IMR-90 (cell line): Measurements from ENCODE around the gene DUOX1. TPM values are rescaled to one million over a fixed set of nuclear protein-coding genes. Genes with fewer than 3 reads are reported as not detected.

Experiments
- ATAC-seq: fragments of 200-7000 bp; cut with Tn5 transposase; 2 replicates; pipeline ENCODE4 v1.9.1; 2020; ENCODE audit warnings: low read depth, mild to moderate bottlenecking, moderate library complexity
- BruUV-seq: library from RNA; stranded (reverse); fragments of 400-500 nt; replicated peaks from 2 replicates; lab custom pipeline; 2021; lab: Mats Ljungman, UMichigan
- CTCF ChIA-PET: fragments of 300-600 bp; formaldehyde crosslinking; extraction: SDS; loops from one replicate; lab custom pipeline; 2021; ENCODE audit warnings: antibody characterized with exemption; lab: Yijun Ruan, JAX
- POLR2A ChIA-PET: fragments of 300-600 bp; sonication (Branson Sonifier 250); formaldehyde crosslinking; loops from one replicate; lab custom pipeline; 2022; ENCODE audit warnings: antibody characterized with exemption; ENCODE audit not compliant: unreplicated experiment; lab: Charles Lee
- DNase-seq: peaks from one replicate; pipeline ENCODE4 v3.0.0; 2013
- H2AFZ ChIP-seq: replicated peaks from 2 replicates; pipeline ENCODE3; 2013; ENCODE audit warnings: low read length, mild to moderate bottlenecking; ENCODE audit not compliant: poor library complexity
- H2AK5ac ChIP-seq: 2 replicates; pipeline ENCODE4 v1.6.1; 2013; ENCODE audit warnings: low read depth, low read length, inconsistent platforms
- H2AK9ac ChIP-seq: replicated peaks from 2 replicates; pipeline ENCODE3; 2013; ENCODE audit warnings: mild to moderate bottlenecking, low read depth, low read length, moderate library complexity; ENCODE audit not compliant: poor library complexity
- H2BK120ac ChIP-seq: 2 replicates; pipeline ENCODE4 v1.6.1; 2013; ENCODE audit warnings: low read depth, low read length, inconsistent platforms
- H2BK15ac ChIP-seq: 3 replicates; pipeline ENCODE4 v1.6.1; 2013; ENCODE audit warnings: low read depth, low read length, inconsistent platforms
- H2BK20ac ChIP-seq: 2 replicates; pipeline ENCODE4 v1.6.1; 2013; ENCODE audit warnings: low read depth, mild to moderate bottlenecking, inconsistent platforms, low read length, moderate library complexity
- H2BK5ac ChIP-seq: 2 replicates; pipeline ENCODE4 v1.6.1; 2013; ENCODE audit warnings: mild to moderate bottlenecking, low read depth, low read length, inconsistent platforms; ENCODE audit not compliant: poor library complexity, severe bottlenecking
- H3K14ac ChIP-seq: replicated peaks from 2 replicates; pipeline ENCODE4 v1.6.1; 2013; ENCODE audit warnings: low read depth, low read length, inconsistent platforms
- H3K18ac ChIP-seq: 2 replicates; pipeline ENCODE4 v1.6.1; 2013; ENCODE audit warnings: low read depth, low read length, control low read depth
- H3K23ac ChIP-seq: 2 replicates; pipeline ENCODE4 v1.6.1; 2013; ENCODE audit warnings: low read depth, low read length, inconsistent platforms
- H3K27ac ChIP-seq: 2 replicates; pipeline ENCODE4 v1.5.1; 2013; ENCODE audit warnings: mild to moderate bottlenecking, control low read depth, low read length; ENCODE audit not compliant: insufficient read depth
- H3K27me3 ChIP-seq: 2 replicates; pipeline ENCODE4 v1.6.1; 2013; ENCODE audit warnings: low read length; ENCODE audit not compliant: control insufficient read depth, insufficient read depth
- H3K36me3 ChIP-seq: 2 replicates; pipeline ENCODE4 v1.6.1; 2013; ENCODE audit warnings: low read length, mixed read lengths; ENCODE audit not compliant: control insufficient read depth, insufficient read depth
- H3K4ac ChIP-seq: 2 replicates; pipeline ENCODE4 v1.6.1; 2013; ENCODE audit warnings: low read depth, low read length, inconsistent platforms
- H3K4me1 ChIP-seq: 2 replicates; pipeline ENCODE4 v1.6.1; 2013; ENCODE audit warnings: low read length, mixed read lengths; ENCODE audit not compliant: control insufficient read depth, insufficient read depth
- H3K4me2 ChIP-seq: 2 replicates; pipeline ENCODE4 v1.6.1; 2013; ENCODE audit warnings: low read depth, mild to moderate bottlenecking, control low read depth, low read length, moderate library complexity
- H3K4me3 ChIP-seq: 2 replicates; pipeline ENCODE4 v1.5.1; 2013; ENCODE audit warnings: low read depth, mild to moderate bottlenecking, control low read depth, low read length, moderate library complexity; ENCODE audit not compliant: insufficient read depth
- H3K56ac ChIP-seq: 2 replicates; pipeline ENCODE4 v1.6.1; 2013; ENCODE audit warnings: low read length, inconsistent platforms; ENCODE audit not compliant: insufficient read depth; ENCODE audit errors: extremely low read depth
- H3K79me1 ChIP-seq, 2 experiments: 2 replicates each; pipeline ENCODE4 v1.6.1; 2013; ENCODE audit warnings: low read length in 2 of 2, inconsistent platforms in 1 of 2, low read depth in 1 of 2
- H3K9ac ChIP-seq: 2 replicates; pipeline ENCODE4 v1.6.1; 2013; ENCODE audit warnings: low read depth, low read length, control low read depth
- H3K9me1 ChIP-seq: 2 replicates; pipeline ENCODE4 v1.6.1; 2013; ENCODE audit warnings: low read length, inconsistent platforms; ENCODE audit not compliant: insufficient read depth
- H3K9me3 ChIP-seq: 2 replicates; pipeline ENCODE4 v1.6.1; 2013; ENCODE audit warnings: low read length; ENCODE audit not compliant: control insufficient read depth, insufficient read depth
- H4K20me1 ChIP-seq: 2 replicates; pipeline ENCODE4 v1.6.1; 2013; ENCODE audit warnings: low read length, inconsistent platforms; ENCODE audit not compliant: insufficient read depth
- H4K5ac ChIP-seq: 2 replicates; pipeline ENCODE4 v1.6.1; 2013; ENCODE audit warnings: mild to moderate bottlenecking, low read depth, low read length, control low read depth
- H4K8ac ChIP-seq, 2 experiments: 2 replicates each; pipeline ENCODE4 v1.6.1; 2013; ENCODE audit warnings: low read depth in 2 of 2, low read length in 2 of 2, control low read depth in 1 of 2, inconsistent platforms in 1 of 2
- H4K91ac ChIP-seq: 2 replicates; pipeline ENCODE4 v1.6.1; 2013; ENCODE audit warnings: low read depth, low read length, inconsistent platforms; ENCODE audit not compliant: insufficient read depth
- CEBPB ChIP-seq: IDR thresholded peaks from 2 replicates; pipeline ENCODE4 v1.6.1; 2012; ENCODE audit warnings: low read depth, low read length, improper control_type of control experiment
- CHD1 ChIP-seq: IDR thresholded peaks from 2 replicates; pipeline ENCODE4 v1.6.1; 2012; ENCODE audit warnings: low read depth, low read length, improper control_type of control experiment
- CTCF ChIP-seq: conservative IDR thresholded peaks from 2 replicates; pipeline ENCODE4 v1.5.1; 2012; ENCODE audit warnings: mild to moderate bottlenecking, low read depth, low read length, improper control_type of control experiment
- MAFK ChIP-seq: IDR thresholded peaks from 2 replicates; pipeline ENCODE4 v1.6.1; 2012; ENCODE audit warnings: low read depth, low read length, improper control_type of control experiment
- MAZ ChIP-seq: IDR thresholded peaks from 2 replicates; pipeline ENCODE4 v1.6.1; 2012; ENCODE audit warnings: low read depth, mild to moderate bottlenecking, low read length, improper control_type of control experiment, moderate library complexity, borderline replicate concordance
- NFE2L2 ChIP-seq: fragments of 150-350 bp; IDR thresholded peaks from 2 replicates; pipeline ENCODE4 v1.6.1; 2016; ENCODE audit warnings: low read depth, mild to moderate bottlenecking, low read length
- RAD21 ChIP-seq: IDR thresholded peaks from 2 replicates; pipeline ENCODE4 v1.6.1; 2012; ENCODE audit warnings: low read length, improper control_type of control experiment
- USF2 ChIP-seq: fragments of 150-350 bp; IDR thresholded peaks from 2 replicates; pipeline ENCODE4 v1.6.1; 2017; ENCODE audit warnings: mild to moderate bottlenecking, antibody characterized with exemption, low read length, low read depth
- WGBS, 2 experiments: methylation state at CpG; one replicate each; pipeline versions ENCODE4 v1.1.5 to v1.1.7; 2013; ENCODE audit warnings: missing lambda C conversion rate in 2 of 2; ENCODE audit not compliant: insufficient read length in 1 of 2; ENCODE audit errors: extremely low coverage in 2 of 2; 5-methylcytosine and 5-hydroxymethylcytosine counted together
- dilution Hi-C: fragments of 300-500 bp; cut with HindIII; formaldehyde crosslinking; loops from one replicate; pipeline ENCODE4 v1.14.3; 2018; ENCODE audit warnings: low sequenced_read_pairs; ENCODE audit not compliant: unreplicated experiment
- in situ Hi-C: fragments of 300-500 bp; cut with MboI; formaldehyde crosslinking; loops from 3 replicates; pipeline ENCODE4 v1.14.3; 2019; ENCODE audit warnings: low sequenced_read_pairs, inconsistent platforms, mixed read lengths
- intact Hi-C: fragments of 100-400 bp; cut with micrococcal nuclease; formaldehyde crosslinking; loops from 2 replicates; pipeline ENCODE4 v1.10.0; 2022
- polyA plus RNA-seq, 3 experiments: library from polyadenylated mRNA; depleted of rRNA; stranded (reverse); fragments of >200 nt; gene quantifications; 2 replicates each; pipeline ENCODE4 v1.2.3, GENCODE V29; 2012; ENCODE audit warnings: low replicate concordance in 1 of 3
- total RNA-seq: library from RNA; depleted of rRNA; stranded (reverse); fragments of >200 nt; gene quantifications from 2 replicates; pipeline ENCODE4 v1.2.3, GENCODE V29; 2012

Gene DUOX1
- total and polyA plus RNA-seq, 2 of the 4 experiments (the other 2 are of a cell fraction) = not detected

GRCh38 chr15:45166834-45167630 lies 37.2 kb downstream of the DUOX1 start (continued):
- no peak for TF ChIP-seq NFE2L2
- no peak for TF ChIP-seq MAFK
- TF ChIP-seq MAZ = peak; percentile 71; the same call in 1 of the 2 replicates

GRCh38 chr15:45167631-45168205 lies 37.9 kb downstream of the DUOX1 start:
- peak overlapping the region; percentile 82 for H2AK5ac ChIP-seq
- H3K27ac ChIP-seq = peak overlapping the region; percentile 91; the same call in 1 of the 2 replicates
- peak overlapping the region; percentile 21 for H3K4me2 ChIP-seq
- no peak overlapping the region for H2BK120ac ChIP-seq
- no peak overlapping the region for H2BK5ac ChIP-seq
- dilution Hi-C loops = no loop called here
- no peak overlapping the region for H3K56ac ChIP-seq
- H2BK15ac ChIP-seq = no peak overlapping the region
- peak overlapping the region; percentile 87 for H3K4ac ChIP-seq
- no peaks in the 10 kb centered on the region for H3K9me3 ChIP-seq
- H3K9ac ChIP-seq = peak overlapping the region; percentile 4; the same call in 1 of the 2 replicates
- POLR2A ChIA-PET = no interaction called here
- 0 out of 2 replicates have a peak overlapping the region, but pooled peaks have one; percentile 12 for H3K23ac ChIP-seq
- peak overlapping the region; percentile 97 for H2AFZ ChIP-seq
- WGBS, 2 experiments = 75% methylated on average over 1 of the region's 9 CpGs; no CpG with 5 or more reads in 1 of the 2 experiments
- peaks cover 6% of the 10 kb centered on the region for H3K9me1 ChIP-seq
- H3K4me3 ChIP-seq = peak overlapping the region; percentile 59; the same call in 1 of the 2 replicates
- no TSS peak for BruUV-seq
- H4K20me1 ChIP-seq = no peaks in the 10 kb centered on the region; the same call in 1 of the 2 replicates
- CTCF ChIA-PET = interaction anchor here (0.6 kb wide), 1 partner anchor 197 kb away, joined by 3 read pairs; no protein-coding TSS in a partner anchor
- intact Hi-C loops = loop anchor here (1.0 kb wide), 2 partner anchors 33 to 290 kb away; no protein-coding TSS in a partner anchor
- no peak for TF ChIP-seq CEBPB
- TF ChIP-seq RAD21 = no peak
- no peak for TF ChIP-seq CTCF
- TF ChIP-seq MAFK = no peak
- no peak for TF ChIP-seq CHD1
- TF ChIP-seq MAZ = no peak
- no peak for TF ChIP-seq NFE2L2
- TF ChIP-seq USF2 = no peak
- H3K27me3 ChIP-seq = no peaks in the 10 kb centered on the region
- no peak overlapping the region; the same call in 1 of the 2 replicates for H3K18ac ChIP-seq
- peaks cover 2% of the 10 kb centered on the region; the same call in 1 of the 2 replicates for H3K36me3 ChIP-seq
- no peak overlapping the region for H4K91ac ChIP-seq
- no peak for ATAC-seq
- peak overlapping the region; percentile 73 to 100; a peak in 3 of 4 replicates for H4K8ac ChIP-seq
- no peak overlapping the region; the same call in 1 of the 2 replicates for H4K5ac ChIP-seq
- in situ Hi-C loops = no loop called here
- no peak overlapping the region; the same call in 1 of the 2 replicates for H3K14ac ChIP-seq
- no peak for DNase-seq
- peaks cover 5 to 20% of the 10 kb centered on the region in 2 experiments for H3K79me1 ChIP-seq
- H2BK20ac ChIP-seq = peak overlapping the region; percentile 25; the same call in 1 of the 2 replicates
- peak overlapping the region; percentile 98 for H2AK9ac ChIP-seq
- peaks cover 6% of the 10 kb centered on the region for H3K4me1 ChIP-seq
